GM10266 (cell line): ENCODE results near the gene KL.

Experiments used
- DNase-seq: peaks from one replicate; pipeline ENCODE4 v3.0.0; 2012; ENCODE audit errors: extremely low spot score
- TF ChIP-seq, protein P1 (sequence below): IDR thresholded peaks from 2 replicates; pipeline ENCODE4 v1.5.1; 2012; ENCODE audit warnings: mild to moderate bottlenecking, low read depth; ENCODE audit not compliant: control insufficient read depth, insufficient read depth; ENCODE audit errors: missing control alignments

KL gene

DNA sequence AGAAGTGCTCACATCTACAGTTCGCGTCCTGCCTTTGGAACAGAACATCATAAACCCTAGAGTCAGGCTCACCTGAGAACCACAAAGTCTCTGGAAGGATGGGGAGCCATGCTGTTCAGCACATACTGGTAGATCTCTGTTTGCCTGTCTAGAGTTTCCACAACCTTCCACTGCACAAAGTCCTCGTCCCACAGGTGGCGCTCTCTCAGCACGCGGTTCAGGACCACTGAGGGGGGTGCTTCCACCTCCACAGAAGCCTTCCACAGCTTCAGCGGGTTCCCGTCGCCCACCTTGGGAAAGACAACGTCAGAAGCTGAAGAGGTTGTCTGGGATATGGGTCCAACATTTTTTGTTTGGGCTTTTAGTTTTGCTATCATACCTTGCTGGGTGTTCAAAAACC, 93.6 kb downstream of the KL start:
- TF ChIP-seq, protein P1, sequence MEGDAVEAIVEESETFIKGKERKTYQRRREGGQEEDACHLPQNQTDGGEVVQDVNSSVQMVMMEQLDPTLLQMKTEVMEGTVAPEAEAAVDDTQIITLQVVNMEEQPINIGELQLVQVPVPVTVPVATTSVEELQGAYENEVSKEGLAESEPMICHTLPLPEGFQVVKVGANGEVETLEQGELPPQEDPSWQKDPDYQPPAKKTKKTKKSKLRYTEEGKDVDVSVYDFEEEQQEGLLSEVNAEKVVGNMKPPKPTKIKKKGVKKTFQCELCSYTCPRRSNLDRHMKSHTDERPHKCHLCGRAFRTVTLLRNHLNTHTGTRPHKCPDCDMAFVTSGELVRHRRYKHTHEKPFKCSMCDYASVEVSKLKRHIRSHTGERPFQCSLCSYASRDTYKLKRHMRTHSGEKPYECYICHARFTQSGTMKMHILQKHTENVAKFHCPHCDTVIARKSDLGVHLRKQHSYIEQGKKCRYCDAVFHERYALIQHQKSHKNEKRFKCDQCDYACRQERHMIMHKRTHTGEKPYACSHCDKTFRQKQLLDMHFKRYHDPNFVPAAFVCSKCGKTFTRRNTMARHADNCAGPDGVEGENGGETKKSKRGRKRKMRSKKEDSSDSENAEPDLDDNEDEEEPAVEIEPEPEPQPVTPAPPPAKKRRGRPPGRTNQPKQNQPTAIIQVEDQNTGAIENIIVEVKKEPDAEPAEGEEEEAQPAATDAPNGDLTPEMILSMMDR = peak; percentile 53
- DNase-seq = peak; percentile 22

DNA sequence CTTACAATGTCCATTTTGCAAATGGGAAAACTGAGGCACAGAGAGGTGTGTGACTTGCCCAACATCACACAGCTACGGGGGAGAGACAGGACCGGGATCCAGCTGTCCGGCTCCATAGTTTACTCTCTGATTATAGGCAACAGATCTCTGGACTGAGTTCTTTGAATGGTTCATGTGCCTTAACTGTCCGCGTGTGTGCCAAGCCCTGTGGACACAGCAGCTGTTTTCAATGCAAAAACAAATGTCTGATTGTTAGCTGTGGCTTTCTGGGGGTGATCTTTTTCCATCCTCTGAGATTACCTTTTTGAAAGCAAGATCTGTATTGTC, 94.1 kb downstream of the KL start:
- no peak for DNase-seq
- TF ChIP-seq, protein P1 = no peak

DNA sequence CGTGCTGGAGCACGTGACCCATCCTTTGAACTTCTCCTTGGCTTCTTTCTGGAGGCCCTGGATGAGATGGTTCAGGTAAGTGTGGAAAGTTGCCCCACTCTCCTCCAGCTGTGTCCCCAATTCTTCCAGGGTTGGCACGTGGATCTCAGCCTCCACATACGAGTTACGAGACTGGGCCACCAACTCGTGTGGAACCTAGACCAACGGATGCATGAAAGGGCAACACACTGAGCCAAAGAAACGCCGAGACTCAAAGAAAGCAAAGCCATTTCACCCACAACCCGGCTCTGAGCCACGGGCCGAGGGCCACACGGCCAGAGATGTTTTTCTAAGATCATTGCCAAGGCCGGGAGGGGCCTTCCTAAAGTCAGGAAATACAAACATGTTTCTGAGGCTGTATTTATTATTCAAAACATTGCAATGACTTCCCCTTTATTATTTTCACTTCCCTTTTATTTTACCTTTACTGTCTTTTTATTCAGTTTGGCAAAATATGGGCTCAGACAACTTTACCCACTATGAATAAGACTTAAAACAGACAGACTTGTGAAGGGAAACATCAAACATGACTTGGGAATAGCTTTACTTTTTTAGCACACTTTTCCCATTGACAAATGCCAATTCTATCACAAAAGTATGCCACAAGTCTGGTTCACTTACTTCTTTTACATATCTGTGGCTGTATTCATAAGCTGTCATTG, 94.6 kb downstream of the KL start:
- TF ChIP-seq, protein P1 = no peak
- DNase-seq = peak; percentile 25

DNA sequence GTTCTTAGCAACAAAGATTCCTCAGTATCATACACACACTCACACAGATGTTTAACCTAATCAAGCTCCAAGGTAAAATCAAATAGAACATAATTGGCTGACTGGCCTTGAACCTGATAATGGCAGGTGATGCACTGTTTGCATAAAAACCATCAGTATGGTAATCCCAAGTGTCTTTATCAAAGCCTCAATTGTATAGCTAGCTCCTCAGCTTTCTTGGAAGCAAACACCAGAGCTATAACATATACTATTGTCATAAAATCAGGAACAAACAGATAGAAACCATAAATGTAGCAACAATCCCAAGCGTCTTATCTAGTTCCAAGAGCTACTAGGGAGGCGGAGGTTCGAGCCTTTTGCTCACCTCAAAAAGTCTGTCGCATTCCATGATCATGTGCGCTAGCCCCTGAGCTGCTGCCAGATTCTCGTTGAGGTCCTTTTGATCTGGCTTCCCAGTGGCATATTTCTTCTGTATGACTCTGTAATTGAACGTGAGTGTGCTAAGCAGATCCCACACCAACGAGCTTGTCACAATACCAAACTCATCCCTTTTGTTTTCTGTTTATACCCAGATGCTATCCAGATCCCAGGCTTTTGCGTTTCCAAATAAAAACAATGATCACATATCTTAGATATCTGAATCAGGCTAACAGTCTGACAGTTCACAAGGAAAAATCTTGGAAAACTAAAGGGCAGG, 95.3 kb downstream of the KL start:
- no peak for DNase-seq
- TF ChIP-seq, protein P1 = no peak

DNA sequence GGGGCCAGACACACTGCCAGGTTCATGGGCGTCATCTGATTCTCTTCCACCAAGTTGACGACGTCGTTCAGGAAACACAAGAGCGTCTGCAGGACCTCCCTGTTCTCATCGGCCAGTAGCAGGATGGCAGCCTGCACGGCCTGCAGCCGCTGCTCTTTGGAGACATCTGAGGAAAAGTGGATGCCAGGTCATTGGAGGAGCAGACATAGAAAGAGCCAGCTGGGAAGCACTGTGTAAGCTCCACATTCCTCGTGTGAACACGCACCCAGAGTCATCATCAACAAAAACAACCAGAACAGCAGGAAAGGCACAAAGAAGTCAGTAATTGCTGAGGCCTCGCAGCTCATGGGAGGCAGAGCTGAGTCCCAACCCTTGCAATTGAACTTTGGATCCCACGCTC, 96.5 kb downstream of the KL start:
- no peak for DNase-seq
- TF ChIP-seq, protein P1 = no peak

DNA sequence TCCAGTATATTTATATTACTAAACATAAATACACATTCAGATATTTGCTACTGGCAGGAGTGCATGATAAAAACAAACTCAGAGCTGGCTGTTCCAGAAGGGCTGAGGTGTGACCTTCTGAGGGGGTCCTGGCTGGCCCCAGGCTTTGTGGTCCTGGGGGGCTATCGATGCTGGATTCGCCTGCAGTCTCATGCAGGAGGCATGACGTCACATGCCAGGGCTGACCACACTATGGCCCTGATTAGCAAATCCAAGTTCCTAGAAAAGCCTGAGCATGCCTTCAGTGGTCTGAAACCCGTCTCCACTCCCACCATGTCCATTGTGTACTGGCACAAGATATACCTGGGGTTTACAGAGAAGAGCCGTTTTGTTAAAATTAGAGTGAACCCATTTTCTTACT, 97.9 kb downstream of the KL start:
- TF ChIP-seq, protein P1 = no peak
- no peak for DNase-seq

DNA sequence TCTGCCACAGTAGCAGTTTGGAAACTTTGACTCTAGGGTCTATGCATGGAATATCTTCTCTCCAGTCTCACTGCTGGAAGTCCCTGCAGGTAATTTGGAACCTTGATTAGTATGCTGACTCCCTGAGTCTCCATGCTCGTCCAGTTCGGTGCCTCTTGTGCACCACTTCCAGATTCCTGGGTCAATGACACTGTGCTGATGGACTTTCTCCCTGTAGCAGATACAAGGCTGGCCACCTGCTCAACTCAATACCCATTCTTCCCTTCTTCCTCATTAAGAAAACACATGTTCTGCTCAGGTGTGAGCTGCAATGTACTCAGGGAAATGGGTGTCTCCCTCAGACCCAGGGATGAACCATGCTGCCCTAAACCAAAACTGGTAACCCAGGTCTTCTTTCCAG, 99.1 kb downstream of the KL start:
- no peak for DNase-seq
- TF ChIP-seq, protein P1 = no peak
